NCI-H774 (cell line): ENCODE data around the gene TSSK6.

Experiments
- DNase-seq: peaks from one replicate; lab custom pipeline; 2025; lab: John Stamatoyannopoulos, UW

TSSK6 gene

GRCh38 chr19:19504754-19505668, 10.3 kb downstream of the TSSK6 start:
- no peak for DNase-seq

- DNase-seq, result no peak
Measured at GRCh38 chr19:19502808-19503602, 12.3 kb downstream of the TSSK6 start.

DNA sequence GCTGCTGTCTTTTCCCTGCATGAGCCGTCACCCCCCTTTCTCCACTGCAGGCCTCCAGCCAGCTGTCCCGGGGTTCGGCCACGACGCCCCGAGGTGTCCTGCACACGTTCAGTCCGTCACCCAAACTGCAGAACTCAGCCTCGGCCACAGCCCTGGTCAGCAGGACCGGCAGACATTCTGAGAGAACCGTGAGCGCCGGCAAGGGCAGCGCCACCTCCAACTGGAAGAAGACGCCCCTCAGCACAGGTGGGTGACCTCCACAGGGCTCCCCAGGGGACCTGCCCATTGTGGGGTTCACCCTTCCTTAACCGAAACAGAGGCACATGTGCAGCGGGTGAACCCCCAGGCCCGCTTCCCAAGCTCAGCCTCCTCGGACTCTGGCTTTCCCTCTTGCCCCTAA, 13.1 kb downstream of the TSSK6 start:
- no peak for DNase-seq

- no peak for DNase-seq
Measured at GRCh38 chr19:19501798-19502197, 13.6 kb downstream of the TSSK6 start.

- no peak for DNase-seq
Measured at GRCh38 chr19:19500975-19501644, 14.2 kb downstream of the TSSK6 start.

DNA sequence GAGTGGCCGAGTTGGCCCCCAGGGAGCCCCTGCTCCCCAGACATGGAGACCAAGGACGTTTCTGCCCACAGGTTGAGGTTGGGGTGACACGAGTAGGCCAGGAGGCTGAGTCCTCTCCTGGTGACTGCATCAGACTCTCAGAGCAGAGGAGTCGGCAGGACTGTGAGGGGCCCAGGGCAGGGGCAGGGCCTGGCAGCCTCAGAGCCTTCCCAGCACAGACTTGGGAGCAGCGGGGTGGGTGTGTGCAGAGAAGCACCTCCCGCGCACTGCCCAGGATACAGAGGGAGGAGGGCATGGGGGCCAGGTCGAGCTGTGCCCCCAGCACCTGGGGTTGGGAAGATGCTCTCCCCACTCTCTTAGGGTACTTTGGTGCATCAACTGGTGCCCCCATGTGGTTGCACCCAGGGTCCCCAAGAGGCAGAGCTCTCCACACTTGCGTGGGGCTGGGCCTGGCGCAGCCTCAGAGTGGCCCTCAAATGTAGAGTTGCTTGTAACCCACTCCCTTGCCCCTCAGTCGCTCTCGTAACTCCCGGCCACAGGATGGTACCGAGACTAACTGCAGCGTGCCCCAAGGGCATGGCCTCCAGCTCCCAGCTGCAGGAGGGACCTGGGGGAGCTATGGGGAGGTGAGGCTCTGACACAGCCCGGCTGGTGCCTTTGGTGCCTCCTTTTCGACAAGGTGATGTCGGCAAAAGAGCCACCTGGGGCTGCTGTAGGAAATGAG, 15.9 kb downstream of the TSSK6 start:
- no peak for DNase-seq

- no peak for DNase-seq
Measured at GRCh38 chr19:19498255-19498991, 16.9 kb downstream of the TSSK6 start.

GRCh38 chr19:19495614-19496603, 19.4 kb downstream of the TSSK6 start:
- no peak for DNase-seq

DNA sequence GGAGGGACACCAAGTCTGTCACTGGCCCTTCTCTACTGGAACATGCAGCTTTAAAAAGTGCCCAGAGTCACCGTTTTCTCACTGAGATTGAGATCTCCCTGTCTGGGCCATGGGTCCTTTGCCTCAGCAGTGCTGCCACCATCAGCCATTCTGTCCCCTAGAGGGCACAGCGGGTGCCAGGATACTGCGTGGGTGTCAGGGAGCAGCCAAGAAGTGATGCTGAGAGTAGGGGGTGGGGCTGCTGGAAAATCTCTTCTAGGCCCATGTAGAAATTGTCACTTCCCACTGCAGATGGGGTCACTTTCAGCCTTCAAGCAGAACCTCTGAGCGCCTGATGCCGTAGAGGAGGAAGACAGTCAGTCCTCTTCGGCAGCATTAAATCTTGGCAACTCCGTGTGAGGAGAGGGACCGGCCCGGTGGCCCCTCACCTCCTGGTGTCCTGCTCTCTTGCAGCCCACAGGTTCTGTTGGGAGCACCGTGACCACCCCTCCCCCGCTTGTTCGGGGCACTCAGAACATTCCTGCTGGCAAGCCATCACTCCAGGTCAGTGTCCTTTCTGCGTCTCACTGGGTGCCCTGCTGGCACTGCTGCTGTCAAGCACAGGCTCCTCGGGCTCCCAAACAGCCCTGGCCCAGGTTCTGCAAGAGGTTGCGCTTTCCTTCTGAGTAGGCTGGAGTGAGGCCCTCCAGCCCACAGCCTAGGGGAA, 21.4 kb downstream of the TSSK6 start:
- DNase-seq, result no peak

GRCh38 chr19:19492026-19492610, 23.2 kb downstream of the TSSK6 start:
- no peak for DNase-seq

DNA sequence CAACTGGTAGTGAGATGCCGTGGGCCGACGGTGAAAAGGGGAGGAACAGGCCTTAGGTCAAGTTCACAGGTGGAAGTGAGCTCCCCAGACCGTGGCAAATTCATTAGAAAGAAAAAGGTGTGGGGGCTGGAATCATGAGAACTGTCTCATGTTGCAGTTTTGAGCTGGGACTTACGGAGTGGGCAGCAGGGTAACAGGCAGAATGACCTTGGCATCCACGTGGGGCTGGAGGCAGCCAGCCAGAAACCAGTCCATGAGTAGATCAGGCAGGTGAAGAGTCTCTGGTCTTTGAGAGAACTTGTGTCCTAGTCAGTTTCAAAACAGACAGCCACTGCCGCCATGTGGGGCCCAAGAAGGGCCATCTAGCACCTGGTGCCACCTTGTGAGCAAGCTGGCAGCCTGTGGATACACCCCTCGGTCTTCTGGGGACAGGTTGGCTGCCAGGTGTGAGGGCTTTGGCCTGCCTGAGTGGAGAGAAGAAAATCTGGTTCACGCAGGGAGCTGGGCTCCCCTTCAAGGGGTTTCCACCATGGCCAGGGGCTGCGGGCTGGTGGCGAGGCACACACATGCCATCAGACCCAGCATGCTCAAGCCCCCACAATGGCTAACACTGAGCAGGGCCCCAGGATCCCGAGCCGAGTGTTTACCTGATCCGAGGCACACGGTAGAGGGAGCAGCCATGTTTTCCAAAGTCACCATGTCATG, 23.9 kb downstream of the TSSK6 start:
- DNase-seq, result no peak

DNA sequence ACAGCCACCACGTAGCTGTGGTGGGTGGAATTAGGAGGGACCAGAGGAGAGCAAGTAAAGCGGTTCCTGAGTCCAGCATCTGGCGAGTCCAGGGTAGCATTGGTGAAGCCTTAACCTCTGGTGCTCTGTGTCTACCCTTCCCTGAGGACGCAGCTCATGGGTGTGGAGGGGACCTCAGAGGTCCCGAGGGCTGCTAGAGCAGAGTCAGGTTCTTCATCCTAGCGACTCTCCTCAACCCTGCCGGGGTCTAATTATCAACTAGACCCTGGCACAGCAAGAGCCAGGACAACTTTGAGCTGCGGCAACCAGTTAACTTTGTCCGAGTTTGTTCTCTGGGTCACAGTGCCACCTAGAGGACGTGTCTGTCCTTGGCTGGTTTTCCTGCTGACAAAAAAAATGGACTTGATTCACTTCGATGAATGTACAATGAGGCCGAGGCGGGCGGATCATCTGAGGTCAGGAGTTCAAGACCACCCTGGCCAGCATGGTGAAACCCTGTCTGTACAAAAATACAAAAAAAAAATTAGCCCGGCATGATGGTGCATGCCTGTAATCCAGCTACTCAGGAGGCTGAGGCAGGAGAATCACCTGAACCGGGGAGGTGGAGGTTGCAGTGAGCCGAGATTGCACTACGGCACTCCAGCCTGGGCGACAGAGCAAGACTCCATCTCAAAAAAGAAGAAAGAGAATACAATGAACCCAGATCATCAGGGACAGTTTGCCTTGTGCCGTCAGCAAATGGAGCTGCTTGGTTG, 25.0 kb downstream of the TSSK6 start:
- peak; percentile 39 for DNase-seq

DNA sequence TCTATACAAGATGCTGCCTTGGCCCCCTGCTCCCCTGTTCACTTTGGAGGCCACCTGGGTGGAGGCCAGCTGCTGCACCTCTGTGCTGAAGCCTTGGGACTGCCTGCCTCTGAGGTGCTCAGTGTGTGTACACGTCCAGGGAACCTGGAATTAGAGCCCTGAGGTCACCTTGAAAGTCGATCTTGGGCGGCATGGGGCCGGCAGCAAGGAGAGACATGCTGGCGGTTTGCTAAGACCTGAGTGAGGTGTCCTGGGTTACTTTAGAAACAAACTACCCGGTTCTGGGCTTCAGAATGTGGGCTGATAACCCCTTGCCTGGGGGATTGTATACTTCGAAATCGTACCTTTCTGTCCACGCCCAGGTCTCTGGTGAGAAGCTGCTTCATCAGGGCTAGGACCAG, 25.5 kb downstream of the TSSK6 start:
- DNase-seq, result no peak

DNA sequence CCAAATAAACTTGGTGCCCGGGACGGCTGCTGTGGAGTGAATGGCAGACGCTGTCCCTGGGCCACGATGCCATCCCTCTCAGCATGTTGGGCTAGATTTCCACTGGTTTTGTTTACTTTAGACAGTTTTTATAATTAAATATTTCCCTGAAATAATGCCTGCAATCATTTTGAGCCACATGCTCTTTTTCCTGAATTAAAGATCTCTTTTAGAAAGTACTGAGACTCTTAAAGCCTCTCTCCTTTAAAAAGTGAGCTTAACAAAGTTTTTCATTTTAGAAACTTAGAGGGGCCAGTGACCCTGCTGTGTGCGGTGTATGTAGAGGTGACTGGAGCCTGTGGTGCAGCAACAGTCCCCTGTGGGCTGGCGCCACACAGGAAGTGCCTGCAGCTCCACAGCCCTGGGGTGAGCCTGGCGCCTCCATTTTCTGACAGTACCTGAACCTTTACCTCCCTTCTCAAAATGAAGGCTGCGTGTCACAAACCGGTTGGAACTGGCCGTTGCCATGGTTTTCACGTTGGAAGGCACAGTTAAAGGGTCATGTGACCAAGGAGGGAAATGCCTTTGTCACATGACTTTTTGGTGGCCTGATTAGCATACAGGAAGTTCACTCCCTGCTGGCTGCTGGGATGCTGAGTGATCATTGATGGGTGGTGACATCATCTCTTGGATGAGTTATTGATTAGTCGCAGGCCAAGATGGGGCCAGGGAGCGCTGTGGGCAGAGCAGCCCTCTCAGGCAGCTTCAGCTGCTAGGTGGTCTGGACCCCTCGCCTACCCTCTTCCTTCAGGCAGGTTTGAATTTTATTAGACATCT, 26.3 kb downstream of the TSSK6 start:
- peak; percentile 20 for DNase-seq

DNA sequence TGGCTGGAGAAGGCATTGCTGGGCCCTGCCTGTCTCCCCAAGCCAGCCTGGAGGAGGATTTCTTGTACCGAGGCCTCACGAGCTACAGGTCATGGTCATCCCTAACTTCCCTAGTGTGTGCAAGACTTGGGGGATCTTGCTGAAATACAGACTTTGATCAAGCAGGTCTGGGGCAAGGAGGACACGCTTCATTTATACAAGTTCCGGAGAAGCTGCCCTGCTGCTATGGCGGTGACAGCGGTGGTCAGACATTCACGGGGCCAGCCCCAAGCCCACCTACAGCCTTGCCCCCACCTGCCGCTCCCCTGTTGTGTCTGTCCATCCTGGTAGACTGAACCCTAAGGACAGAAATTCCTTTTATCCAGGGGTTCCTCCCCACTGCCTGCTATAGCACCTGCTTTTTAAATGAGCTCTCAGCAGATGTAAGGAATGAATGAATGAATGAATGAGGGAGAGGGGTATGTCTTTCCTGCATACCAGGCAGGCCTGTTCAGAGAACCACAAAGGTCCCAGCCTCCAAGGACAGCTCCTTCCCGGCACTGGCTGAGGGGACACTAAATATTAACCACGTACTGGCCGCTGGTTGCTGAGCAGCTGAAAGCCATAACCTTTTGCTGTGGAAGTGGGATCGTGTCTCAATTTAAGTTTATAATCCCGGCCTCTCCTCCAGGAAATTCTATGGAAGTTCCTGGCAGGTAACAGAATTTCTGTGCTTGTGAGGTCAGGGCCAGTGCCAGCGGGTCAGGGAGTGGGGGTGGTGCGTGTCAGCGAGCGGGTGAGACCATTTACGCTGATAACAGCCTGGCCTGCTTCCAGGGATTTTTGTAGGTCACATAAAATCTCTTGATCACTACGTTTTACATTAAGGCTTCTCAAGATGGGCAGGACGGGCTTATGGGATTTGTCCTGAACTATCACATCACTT, 27.1 kb downstream of the TSSK6 start:
- DNase-seq, result no peak
